ENCODE data around the gene RPA3. TPM values are rescaled to one million over a fixed set of nuclear protein-coding genes. Genes with fewer than 3 reads are reported as not detected.

Gene RPA3
- total RNA-seq, 1 donor from 2014 or later = 0.96 TPM

DNA sequence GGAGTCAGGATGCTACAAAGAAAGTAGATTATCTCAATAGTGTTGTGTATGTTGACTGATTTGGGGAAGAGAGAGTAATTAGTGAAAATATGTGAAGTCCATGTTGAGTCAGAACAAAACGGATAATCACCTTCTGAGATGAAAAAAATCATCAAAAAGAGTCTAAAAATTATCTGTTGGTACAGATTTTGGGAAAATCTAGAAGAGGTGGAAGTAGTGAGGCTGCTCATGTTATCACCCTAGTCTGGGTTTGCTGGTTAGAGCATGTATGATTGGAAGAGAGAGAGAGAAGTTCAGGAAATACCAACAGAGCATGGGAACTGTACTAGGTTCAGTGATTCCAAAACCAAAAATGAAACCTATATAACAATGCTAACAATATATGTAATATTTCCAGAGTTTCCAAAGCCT, 12.3 kb downstream of the RPA3 start:
- Histone ChIP-seq H3K4me3 (no peak overlapping the region), H3K27ac (no peak overlapping the region), H3K36me3 (no peaks in the 10 kb centered on the region), H3K4me1 (peaks cover 0 to 10% of the 10 kb centered on the region in 2 donors), H3K27me3 (no peaks in the 10 kb centered on the region), H3K9me3 (no peaks in the 10 kb centered on the region)
- TF ChIP-seq, protein P1, sequence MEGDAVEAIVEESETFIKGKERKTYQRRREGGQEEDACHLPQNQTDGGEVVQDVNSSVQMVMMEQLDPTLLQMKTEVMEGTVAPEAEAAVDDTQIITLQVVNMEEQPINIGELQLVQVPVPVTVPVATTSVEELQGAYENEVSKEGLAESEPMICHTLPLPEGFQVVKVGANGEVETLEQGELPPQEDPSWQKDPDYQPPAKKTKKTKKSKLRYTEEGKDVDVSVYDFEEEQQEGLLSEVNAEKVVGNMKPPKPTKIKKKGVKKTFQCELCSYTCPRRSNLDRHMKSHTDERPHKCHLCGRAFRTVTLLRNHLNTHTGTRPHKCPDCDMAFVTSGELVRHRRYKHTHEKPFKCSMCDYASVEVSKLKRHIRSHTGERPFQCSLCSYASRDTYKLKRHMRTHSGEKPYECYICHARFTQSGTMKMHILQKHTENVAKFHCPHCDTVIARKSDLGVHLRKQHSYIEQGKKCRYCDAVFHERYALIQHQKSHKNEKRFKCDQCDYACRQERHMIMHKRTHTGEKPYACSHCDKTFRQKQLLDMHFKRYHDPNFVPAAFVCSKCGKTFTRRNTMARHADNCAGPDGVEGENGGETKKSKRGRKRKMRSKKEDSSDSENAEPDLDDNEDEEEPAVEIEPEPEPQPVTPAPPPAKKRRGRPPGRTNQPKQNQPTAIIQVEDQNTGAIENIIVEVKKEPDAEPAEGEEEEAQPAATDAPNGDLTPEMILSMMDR (IDR thresholded peaks at IDR 0.05) = no peak
- DNase-seq (ENCODE audit: low spot score in 2 of 2) = no peak
- intact Hi-C loops (cut with DNase I) = no loop called here

- TF ChIP-seq, protein P1 (IDR thresholded peaks at IDR 0.05) = no peak
- intact Hi-C loops (cut with DNase I) = no loop called here
- peaks cover 0 to 10% of the 10 kb centered on the region in 2 donors for H3K4me1 ChIP-seq
- no peak for DNase-seq (ENCODE audit: low spot score in 2 of 2)
- no peak overlapping the region for H3K27ac ChIP-seq
- H3K9me3 ChIP-seq = no peaks in the 10 kb centered on the region
- H3K36me3 ChIP-seq = no peaks in the 10 kb centered on the region
- H3K27me3 ChIP-seq = no peaks in the 10 kb centered on the region
- no peak overlapping the region for H3K4me3 ChIP-seq
Measured at GRCh38 chr7:7705318-7705717, 13.1 kb downstream of the RPA3 start.

GRCh38 chr7:7704867-7705266, 13.5 kb downstream of the RPA3 start:
- Histone ChIP-seq H3K27me3 (no peaks in the 10 kb centered on the region), H3K27ac (no peak overlapping the region), H3K4me3 (no peak overlapping the region), H3K9me3 (no peaks in the 10 kb centered on the region), H3K36me3 (no peaks in the 10 kb centered on the region), H3K4me1 (peaks cover 0 to 12% of the 10 kb centered on the region in 2 donors)
- no peak for DNase-seq (ENCODE audit: low spot score in 2 of 2)
- intact Hi-C loops (cut with DNase I) = no loop called here
- TF ChIP-seq, protein P1 (IDR thresholded peaks at IDR 0.05) = no peak

- intact Hi-C loops (cut with DNase I) = no loop called here
- TF ChIP-seq, protein P1 (IDR thresholded peaks at IDR 0.05) = no peak
Measured at GRCh38 chr7:7703427-7703826, 15.0 kb downstream of the RPA3 start.

DNA sequence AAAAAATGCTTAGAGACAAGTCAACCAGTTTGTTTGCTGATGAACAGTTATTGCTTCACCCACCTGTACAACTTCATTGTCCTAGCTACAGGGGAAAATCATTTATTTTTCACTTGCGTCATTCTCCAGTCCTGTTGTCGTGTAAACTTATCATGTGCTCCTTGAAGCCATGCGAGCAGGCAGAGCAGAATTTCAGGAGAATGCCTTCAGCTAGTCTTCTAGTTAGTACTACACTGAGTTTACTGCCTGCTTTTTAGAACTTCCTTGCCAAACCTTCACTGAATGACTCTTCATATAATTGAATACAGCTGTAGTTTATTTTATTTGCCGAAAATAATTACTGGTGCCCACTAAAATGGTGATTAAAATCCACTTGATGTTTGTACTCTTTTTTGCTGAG, 15.6 kb downstream of the RPA3 start:
- TF ChIP-seq, protein P1 (IDR thresholded peaks at IDR 0.05) = no peak
- no peaks in the 10 kb centered on the region for H3K27me3 ChIP-seq
- intact Hi-C loops (cut with DNase I) = no loop called here
- DNase-seq (ENCODE audit: low spot score in 2 of 2) = no peak
- H3K27ac ChIP-seq = no peak overlapping the region
- no peaks in the 10 kb centered on the region for H3K36me3 ChIP-seq
- no peaks in the 10 kb centered on the region for H3K9me3 ChIP-seq
- H3K4me3 ChIP-seq = no peak overlapping the region
- H3K4me1 ChIP-seq = peaks cover 0 to 14% of the 10 kb centered on the region in 2 donors

More at GRCh38 chr7:7703427-7703826, 15.0 kb downstream of the RPA3 start:
- Histone ChIP-seq H3K27ac (no peak overlapping the region), H3K4me1 (peaks cover 0 to 17% of the 10 kb centered on the region in 2 donors), H3K36me3 (no peaks in the 10 kb centered on the region), H3K27me3 (no peaks in the 10 kb centered on the region), H3K9me3 (no peaks in the 10 kb centered on the region), H3K4me3 (no peak overlapping the region)
- no peak for DNase-seq (ENCODE audit: low spot score in 2 of 2)

GRCh38 chr7:7701527-7701926, 16.9 kb downstream of the RPA3 start:
- peaks cover 0 to 16% of the 10 kb centered on the region in 2 donors for H3K4me1 ChIP-seq
- no peaks in the 10 kb centered on the region for H3K9me3 ChIP-seq
- TF ChIP-seq, protein P1 (IDR thresholded peaks at IDR 0.05) = no peak
- no peak overlapping the region for H3K27ac ChIP-seq
- DNase-seq (ENCODE audit: low spot score in 2 of 2) = no peak
- intact Hi-C loops (cut with DNase I) = no loop called here
- H3K27me3 ChIP-seq = no peaks in the 10 kb centered on the region
- no peaks in the 10 kb centered on the region for H3K36me3 ChIP-seq
- no peak overlapping the region for H3K4me3 ChIP-seq

Measured in ascending aorta (tissue), 2 donors.